Adrenal gland (tissue), 5 donors: ENCODE results near the gene MAPK1IP1L.

Source experiments
- CTCF ChIP-seq, 6 experiments: fragments of 450-650 bp in 4 of 6; fragments of 200-600 bp in 2 of 6; sonication (generic) in 1 of 6; IDR thresholded peaks; 1 replicate in 5 of 6; 2 replicates in 1 of 6; pipeline versions ENCODE4 v1.5.1 to v1.8.0; 2016 to 2021; ENCODE audit warnings: antibody characterized with exemption in 6 of 6, mild to moderate bottlenecking in 2 of 6, moderate library complexity in 1 of 6
- POLR2A ChIP-seq, 2 donors: fragments of 450-650 bp; IDR thresholded peaks; one replicate each; pipeline ENCODE4 v1.6.1; 2017; ENCODE audit warnings: antibody characterized with exemption in 2 of 2, mild to moderate bottlenecking in 2 of 2, moderate library complexity in 1 of 2
- donor health status: DM: no; HTN: no; CAD: no.

DNA sequence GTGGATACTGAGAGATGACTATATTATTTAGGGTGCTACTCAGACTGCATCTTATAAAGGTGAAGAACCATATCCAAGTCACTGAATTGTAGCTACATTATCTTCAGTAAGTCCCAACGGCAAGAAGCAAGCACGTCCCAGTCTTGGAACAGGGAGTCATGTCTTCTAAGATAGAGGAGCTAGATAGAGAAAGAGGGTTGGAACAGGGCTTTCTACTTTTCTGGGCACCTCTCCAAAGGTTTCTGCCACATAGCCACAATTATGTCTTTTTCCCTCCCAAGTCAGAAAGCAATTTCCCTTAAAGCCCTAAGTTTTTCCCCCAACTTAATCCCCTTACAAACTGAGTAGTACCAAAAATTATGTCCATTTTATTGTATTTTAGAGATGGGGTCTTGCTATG lies 22.4 kb downstream of the MAPK1IP1L start:
- TF ChIP-seq POLR2A (IDR thresholded peaks at IDR 0.05) (no peak), CTCF (IDR thresholded peaks at IDR 0.05) (no peak)
